HG03565 (cell line): ENCODE results near the gene SERPINH1.

ENCODE experiments used
- ATAC-seq: cut with Tn5 transposase; IDR thresholded peaks from one replicate; pipeline ENCODE4 v1.9.1; 2021; ENCODE audit warnings: mild to moderate bottlenecking, moderate library complexity; ENCODE audit not compliant: unreplicated experiment

SERPINH1 gene

DNA sequence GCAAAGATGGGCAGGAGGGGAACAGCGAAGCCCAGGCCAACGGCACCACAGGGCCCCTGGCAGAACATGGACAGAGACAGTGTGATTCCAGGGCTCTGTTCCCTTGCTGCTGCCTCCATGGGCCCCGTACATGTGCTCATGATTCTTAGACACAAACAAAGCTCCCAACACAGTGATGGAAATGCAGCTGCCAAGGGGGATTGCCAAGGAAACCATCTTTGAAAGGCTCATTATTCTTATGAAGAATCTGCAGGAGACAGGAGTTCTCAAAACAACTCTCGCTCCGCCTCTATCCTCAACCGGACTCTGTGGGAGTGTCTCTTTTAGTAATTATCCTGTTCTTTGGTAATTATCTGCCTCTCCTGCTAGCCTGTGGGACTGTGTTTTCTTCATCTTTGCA, 32.2 kb downstream of the SERPINH1 start:
- no peak for ATAC-seq

DNA sequence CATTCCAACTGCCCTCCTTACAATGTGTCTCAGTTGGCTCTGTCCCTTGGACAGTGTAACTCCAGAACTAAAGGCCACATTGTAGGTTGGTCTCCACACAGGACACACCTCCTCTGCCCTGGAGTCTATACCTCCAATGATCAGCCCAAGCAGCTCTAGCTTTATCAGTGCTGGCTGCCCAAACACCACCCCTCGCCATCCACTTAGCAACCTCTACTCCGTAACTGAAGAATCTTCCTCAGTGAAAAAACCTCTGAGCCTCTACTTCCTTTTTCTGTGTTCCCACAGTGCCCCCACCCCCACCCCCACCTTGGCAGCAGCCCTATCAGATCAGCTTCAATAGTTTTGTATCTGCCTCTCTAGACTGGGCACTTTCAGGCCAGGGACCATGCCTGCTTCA, 33.4 kb downstream of the SERPINH1 start:
- ATAC-seq: no peak

DNA sequence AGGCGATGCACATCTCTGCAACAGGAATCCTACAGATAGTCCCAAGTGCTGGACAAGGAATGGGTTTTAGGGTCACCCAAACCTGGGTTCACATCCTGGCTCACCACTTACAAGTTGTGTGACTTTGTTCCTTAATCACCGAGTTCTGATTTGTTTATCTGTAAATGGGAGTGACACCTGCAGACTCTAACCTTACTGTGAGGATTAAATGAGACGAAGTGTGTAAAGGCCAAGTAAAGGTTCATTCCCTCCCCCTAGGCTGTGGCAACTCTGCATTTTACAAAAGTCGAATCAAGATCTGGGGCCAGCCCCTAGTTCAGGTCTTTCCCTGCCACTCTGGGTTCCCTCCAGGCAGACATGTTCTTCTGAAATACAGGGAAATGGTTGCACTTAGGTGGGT, 34.9 kb downstream of the SERPINH1 start:
- ATAC-seq: no peak

DNA sequence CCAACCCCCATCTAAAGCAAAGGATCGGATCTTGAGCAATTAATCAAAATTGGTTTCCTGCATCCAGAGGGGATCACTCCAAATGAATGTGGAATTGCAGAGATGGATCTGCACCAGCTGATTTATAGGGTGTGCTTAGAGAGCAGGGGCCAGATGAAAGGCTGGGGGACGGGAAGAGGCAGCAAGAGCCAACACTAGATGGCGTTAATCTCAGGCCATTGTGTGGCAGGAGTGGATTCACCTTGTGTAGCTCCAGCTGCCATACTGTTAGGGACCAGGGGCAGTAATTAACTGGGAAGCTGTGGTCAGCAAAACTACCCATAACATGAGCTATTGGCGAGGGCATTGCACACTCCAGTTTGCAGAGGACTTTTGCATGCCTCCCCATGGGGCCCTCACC, 35.6 kb downstream of the SERPINH1 start:
- no peak for ATAC-seq

GRCh38 chr11:75598264-75598663, 36.2 kb downstream of the SERPINH1 start:
- ATAC-seq: no peak

DNA sequence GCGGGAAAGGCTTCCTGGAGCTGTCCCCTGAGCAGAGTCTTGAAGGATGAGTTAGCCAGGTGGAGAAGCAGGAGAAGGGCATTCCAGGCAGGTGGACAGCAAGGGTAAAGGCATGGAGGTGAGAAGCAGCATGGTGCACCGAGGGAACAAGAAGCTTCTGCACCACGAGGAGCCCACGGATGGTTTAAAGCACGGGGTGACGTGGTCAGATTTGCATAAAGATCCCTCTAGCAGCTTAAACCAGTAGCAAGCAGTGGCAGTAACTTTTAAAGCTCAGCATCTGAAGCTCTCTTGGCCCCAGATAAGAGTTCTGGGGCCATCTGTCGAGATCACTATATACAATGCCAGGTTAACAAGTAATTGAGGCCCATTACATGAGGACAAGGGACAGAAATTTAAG, 36.8 kb downstream of the SERPINH1 start:
- no peak for ATAC-seq

DNA sequence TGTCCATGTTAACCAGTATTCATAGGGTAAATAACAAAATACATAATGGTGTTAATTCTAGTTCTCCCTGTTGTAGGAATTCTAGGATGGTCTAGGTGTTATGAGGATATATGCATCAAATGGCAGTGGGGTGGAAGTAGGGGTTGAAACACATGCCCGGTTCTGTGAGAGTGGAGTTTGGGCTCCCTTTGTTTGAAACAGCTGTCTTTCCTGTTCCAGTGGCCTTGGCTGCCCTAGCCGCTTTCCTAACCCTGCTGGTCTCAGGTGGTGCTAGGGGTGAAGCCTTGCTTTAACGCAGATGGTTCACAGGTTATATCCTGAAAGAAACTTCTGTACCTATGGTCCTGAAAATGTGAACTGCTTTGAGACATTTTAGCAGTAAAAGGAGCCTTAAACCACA, 38.3 kb downstream of the SERPINH1 start:
- ATAC-seq: no peak

GRCh38 chr11:75601494-75601893, 39.4 kb downstream of the SERPINH1 start:
- no peak for ATAC-seq

GRCh38 chr11:75602951-75603350, 40.9 kb downstream of the SERPINH1 start:
- ATAC-seq: no peak

DNA sequence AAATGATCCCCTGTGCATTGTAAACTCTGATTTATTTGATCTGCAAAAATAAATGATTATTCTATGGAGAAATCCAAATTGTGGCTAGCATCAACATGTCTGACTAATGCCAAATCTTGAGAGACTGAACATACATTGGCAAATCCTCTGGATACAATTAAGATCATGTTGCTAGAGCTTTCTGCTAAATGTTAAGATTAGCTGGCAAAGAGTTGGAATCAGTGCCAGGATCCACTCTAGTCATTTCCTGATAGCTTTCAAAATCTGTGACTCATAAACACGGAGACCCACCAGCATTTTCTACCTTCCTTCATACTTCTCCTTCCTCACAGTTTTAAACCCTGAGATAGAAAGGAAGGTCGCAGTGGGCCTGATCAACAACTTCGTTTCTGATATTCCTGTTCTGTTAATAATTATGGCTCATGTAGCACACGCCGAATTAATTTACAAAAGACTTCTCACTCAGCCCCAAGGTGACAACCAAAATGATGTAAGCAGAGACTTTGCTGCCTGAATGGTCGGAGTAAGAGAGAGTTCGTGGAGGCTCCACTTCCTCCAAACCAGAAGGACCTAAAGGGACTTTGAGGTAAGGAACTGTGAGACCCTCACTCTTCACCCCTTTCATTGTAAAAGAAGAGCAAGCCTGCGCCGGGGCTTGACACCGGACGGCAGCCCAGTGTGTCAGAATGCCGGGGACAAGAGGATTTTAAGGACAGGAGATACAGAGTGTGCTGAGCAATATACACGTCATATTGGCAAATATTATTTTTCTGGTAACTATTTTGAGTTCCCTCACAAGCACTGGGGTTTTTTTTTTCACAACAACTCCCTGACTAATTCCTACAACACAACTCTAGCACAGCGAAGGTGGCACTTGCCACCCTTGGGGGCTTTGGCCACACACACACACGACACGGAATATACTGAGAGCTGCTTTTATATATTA, 42.0 kb downstream of the SERPINH1 start:
- ATAC-seq: no peak

GRCh38 chr11:75606099-75606498, 44.0 kb downstream of the SERPINH1 start:
- no peak for ATAC-seq

DNA sequence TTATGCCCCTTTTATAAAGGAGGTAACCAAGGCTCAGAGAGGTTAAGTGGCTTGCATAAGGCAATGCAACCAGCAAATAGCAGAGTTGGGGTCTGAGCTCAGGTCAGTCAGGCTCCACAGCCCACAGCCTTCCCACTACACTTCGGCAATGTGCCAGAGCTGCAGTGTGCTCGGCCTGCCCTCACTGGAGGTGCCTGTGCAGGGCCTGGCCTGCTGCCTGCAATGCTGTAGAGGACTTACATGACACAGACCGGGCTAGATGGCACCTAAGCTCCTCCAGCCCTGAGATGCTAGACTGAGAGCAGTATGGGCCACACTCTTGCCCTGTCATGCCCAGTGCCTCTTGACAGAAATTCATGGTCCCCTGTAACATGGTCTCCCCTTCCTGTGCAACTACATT, 49.8 kb downstream of the SERPINH1 start:
- no peak for ATAC-seq

DNA sequence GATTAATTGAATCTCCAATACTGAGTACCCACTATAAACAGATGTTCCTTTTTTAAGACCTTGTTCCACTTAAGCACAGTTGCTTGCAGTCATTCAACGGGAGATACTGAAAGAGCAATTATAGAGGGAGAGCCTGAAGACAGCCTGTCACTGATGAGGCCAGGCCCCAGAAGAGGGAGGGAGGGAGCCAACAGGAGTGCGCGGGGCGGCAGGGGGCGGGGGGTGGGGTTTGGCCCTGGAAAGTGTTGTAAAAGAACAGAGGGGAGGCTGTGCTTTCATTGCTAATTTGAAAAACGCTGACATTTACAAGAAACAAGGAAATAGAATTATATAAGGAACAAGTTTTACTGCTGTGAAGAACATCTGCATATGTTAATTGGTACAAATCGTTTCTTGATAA, 53.7 kb downstream of the SERPINH1 start:
- no peak for ATAC-seq

DNA sequence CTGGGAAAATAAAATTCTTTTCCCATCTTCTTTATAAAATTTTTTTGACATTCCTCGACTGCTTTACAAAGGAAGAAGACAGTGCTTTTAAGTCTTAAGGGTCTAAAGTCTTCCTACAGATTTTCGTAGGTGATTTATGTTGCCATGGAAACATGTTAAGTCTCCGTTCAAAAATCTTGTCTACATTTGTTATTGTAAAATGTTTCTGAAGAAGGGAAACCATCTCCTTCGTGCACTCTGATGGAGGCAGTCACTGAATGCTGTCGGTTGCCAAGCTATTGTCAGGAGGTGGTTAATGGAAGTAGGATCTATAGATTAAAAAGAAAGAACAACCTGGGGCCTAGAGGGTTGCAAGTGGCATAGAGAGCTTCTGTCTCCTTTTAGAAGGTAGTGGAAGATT, 54.2 kb downstream of the SERPINH1 start:
- no peak for ATAC-seq
